Activated naive CD4-positive, alpha-beta T cell treated with anti-CD3 and anti-CD28 coated beads, Interleukin-2, amount 10 ng/mL, durations not matched to agents 7 days and 5 days (primary cell): ENCODE measurements around the gene NOXO1.

ENCODE experiments used
- CTCF ChIA-PET: fragments of 350-600 bp; sonication (Branson Sonifier 250); formaldehyde crosslinking; loops from one replicate; lab custom pipeline; 2021; ENCODE audit warnings: antibody characterized with exemption; lab: Charles Lee
- DNase-seq: peaks from one replicate; pipeline ENCODE4 v3.0.0-alpha.2; 2020
- H3K27ac Mint-ChIP-seq: one replicate; pipeline ENCODE4 v1.8.0; 2021; ENCODE audit warnings: mild to moderate bottlenecking, moderate library complexity, mixed read lengths
- H3K27me3 Mint-ChIP-seq: one replicate; pipeline ENCODE4 v1.8.0; 2021; ENCODE audit warnings: mild to moderate bottlenecking, mixed read lengths
- H3K36me3 Mint-ChIP-seq: one replicate; pipeline ENCODE4 v1.8.0; 2021; ENCODE audit warnings: mixed read lengths
- H3K4me1 Mint-ChIP-seq: one replicate; pipeline ENCODE4 v1.8.0; 2021; ENCODE audit warnings: mixed read lengths
- H3K4me3 Mint-ChIP-seq: one replicate; pipeline ENCODE4 v1.8.0; 2021; ENCODE audit warnings: mild to moderate bottlenecking, moderate library complexity, mixed read lengths
- H3K9me3 Mint-ChIP-seq: one replicate; pipeline ENCODE4 v1.8.0; 2021; ENCODE audit warnings: mixed read lengths

The NOXO1 gene

DNA sequence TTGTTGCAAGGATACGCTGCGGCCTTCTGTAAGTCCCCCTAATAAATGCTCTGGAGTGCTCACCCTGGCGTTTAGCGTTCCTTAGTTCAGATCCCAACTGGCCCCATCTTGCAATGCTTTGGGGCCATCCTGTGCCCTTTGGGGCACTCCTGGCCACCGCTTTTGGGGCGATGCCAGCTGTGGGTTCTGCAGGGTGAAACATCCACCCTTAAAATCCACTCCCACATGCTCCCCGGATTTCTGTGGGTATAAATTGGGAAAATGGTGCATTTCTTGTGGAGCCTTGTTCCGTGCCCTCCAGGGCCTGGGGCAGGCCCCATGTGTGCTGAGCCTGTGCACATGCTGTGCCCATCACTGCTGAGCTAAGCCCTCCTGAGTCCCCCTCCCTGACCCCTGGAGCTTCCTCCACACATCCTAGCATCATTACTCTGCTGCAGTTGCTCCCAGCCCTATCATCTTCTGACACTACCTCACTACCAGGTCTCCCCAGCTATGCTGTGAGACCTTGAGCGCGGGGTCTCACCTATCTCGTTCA lies 44.3 kb downstream of the NOXO1 start:
- peaks cover 10% of the 10 kb centered on the region for H3K4me1 Mint-ChIP-seq
- CTCF ChIA-PET: interaction anchor here (1.0 kb wide), 1 partner anchor 8 kb away, joined by 4 read pairs; no protein-coding TSS in a partner anchor
- H3K4me3 Mint-ChIP-seq: no peak overlapping the region
- peaks cover 17% of the 10 kb centered on the region for H3K27me3 Mint-ChIP-seq
- H3K9me3 Mint-ChIP-seq: no peaks in the 10 kb centered on the region
- DNase-seq: no peak
- no peak overlapping the region for H3K27ac Mint-ChIP-seq
- H3K36me3 Mint-ChIP-seq: peaks cover 2% of the 10 kb centered on the region

DNA sequence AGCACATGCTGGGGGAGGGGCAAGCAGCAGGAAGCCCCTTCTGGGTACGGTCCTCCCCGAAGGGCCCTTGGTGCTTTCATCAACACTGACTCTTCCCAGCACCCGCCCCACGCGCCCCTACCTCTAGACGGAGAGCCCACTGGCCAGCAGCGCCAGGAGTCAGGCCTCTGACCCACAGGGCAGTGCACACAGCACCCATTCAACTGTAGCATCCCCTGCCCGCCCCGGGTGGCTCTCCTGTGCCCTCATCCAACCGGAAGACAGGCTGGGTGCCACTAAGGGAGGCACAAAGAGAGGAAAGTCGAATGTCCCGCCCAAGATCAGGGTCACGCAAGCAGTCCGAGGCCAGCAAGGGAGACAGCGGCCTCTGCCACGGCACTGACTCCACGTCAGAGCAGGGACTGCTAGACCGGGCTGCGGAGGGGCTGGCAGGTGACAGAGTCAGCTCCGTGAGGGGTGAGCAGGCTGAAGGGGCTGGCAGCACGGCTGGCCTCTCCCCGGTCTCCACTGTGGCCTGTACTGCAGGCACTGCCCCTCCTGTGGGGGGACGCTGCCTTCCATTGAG lies 48.1 kb downstream of the NOXO1 start:
- CTCF ChIA-PET: interaction anchor here (1.5 kb wide), 1 partner anchor 8 kb away, joined by 3 read pairs; no protein-coding TSS in a partner anchor
- Mint-ChIP-seq H3K27ac (no peak overlapping the region), H3K4me1 (peaks cover 4% of the 10 kb centered on the region), H3K27me3 (peaks cover 23% of the 10 kb centered on the region), H3K9me3 (no peaks in the 10 kb centered on the region), H3K36me3 (no peaks in the 10 kb centered on the region), H3K4me3 (no peak overlapping the region)
- DNase-seq: no peak

DNA sequence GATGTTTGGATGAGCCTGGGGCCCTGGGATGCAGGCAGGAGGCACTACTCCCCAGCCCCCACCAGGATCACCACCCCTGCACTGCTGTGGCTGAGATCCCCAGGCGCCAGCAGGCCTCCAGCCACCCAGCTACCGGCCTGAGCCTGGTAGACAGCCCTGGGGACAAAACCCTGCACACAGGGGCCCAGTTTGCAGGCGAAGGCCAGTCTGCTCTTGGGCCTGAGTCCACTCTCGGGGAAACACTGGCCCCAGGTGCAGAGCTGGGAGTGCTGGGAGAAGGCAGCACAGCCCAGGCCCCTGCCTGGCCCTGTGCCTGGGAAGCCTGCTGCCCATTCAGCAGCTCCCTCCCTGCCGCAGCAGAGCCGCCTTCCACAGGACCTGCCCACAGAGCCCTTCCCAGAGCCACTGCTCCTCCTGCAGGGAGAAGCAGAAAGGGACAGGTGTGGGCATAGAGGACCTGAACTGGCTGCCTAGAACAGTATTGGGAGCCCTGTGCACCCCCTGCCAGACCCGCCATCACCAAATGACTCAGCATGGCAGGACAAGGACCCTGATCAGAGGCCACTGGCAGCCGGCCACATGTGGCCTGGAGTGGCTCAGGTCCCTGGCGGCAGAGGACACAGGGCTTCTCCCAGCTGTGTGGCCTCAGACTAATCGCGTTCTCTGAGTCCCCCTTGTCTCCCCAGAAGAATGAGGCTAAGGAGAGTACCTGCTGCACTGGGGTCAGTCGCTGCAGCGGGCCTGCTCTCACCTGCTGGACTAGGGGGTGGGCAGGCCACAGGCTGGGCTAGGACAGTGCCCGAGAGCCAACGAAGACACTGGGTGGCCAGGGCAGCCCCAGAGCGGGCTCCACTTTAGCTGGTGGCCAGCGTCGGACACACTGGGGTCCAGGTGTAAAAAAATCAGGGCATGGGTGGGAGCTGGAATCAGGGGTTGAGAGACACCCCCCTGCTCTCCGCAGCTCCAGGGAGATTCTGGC lies 48.9 kb downstream of the NOXO1 start:
- CTCF ChIA-PET: interaction anchor here (1.5 kb wide), 1 partner anchor 9 kb away, joined by 3 read pairs; no protein-coding TSS in a partner anchor
- no peak overlapping the region for H3K27ac Mint-ChIP-seq
- peaks cover 26% of the 10 kb centered on the region for H3K27me3 Mint-ChIP-seq
- no peak overlapping the region for H3K4me3 Mint-ChIP-seq
- no peaks in the 10 kb centered on the region for H3K9me3 Mint-ChIP-seq
- peaks cover 4% of the 10 kb centered on the region for H3K4me1 Mint-ChIP-seq
- no peak for DNase-seq
- no peaks in the 10 kb centered on the region for H3K36me3 Mint-ChIP-seq

DNA sequence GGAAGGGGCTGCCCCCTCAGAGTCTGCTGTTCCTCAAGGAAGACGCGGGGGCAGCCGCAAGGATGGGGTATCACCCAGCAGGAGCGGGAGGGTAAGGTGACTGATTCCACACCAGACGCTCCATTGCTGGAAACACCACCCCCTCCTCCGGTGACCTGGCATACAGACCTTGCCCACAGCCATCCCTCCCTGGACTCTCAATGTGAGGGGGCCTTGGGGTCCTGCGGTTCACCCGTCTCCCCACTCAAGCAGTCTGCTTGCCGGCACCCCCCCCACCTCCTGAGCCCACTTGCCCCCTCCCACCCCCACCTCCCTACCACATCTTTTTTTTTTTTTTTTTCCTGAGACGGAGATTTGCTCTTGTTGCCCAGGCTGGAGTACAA lies 50.9 kb downstream of the NOXO1 start:
- H3K4me3 Mint-ChIP-seq: no peak overlapping the region
- CTCF ChIA-PET: interaction anchor here (0.8 to 2.5 kb wide), 3 partner anchors 10 to 68 kb away, joined by 3 to 8 read pairs (median 3); no protein-coding TSS in a partner anchor
- no peak for DNase-seq
- peaks cover 4% of the 10 kb centered on the region for H3K4me1 Mint-ChIP-seq
- H3K9me3 Mint-ChIP-seq: no peaks in the 10 kb centered on the region
- no peaks in the 10 kb centered on the region for H3K36me3 Mint-ChIP-seq
- H3K27me3 Mint-ChIP-seq: peaks cover 33% of the 10 kb centered on the region
- no peak overlapping the region for H3K27ac Mint-ChIP-seq

DNA sequence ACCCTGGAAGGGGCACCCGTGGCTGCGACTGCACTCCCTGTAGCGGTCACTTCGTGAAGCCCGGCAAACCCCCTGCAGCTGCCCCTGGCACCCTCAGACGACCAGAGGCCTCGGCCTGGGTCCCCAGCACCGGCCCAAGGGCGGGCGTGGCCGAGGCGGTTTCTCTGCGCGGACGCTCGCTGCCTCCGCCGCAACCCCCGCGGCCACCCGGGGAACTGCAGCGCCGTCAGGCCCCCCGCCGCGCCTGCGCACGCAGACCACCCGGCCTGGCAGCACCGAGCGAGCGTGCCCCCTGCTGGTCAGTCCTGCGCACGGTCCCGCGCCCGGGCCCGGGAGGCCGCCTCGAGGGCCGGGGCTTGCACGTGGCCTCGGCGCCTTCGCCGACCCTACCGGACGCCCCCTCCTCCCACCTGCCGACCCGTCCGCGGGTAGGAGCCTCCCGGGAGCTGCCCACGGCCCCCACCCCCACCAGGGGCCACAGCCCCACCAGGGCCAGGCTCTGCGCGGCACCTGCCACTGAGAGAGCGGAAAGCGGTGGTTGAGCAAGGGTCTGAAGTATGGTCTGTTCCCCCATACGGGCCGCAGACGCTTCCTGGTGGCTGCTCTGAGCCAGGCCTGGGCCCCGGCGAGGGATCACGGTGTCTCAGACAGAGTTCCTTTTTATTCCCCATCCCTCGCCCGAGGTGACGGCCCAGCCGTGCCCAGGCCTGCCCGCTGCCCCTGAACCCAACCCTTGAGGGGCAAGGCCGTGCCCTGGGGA lies 51.5 kb downstream of the NOXO1 start:
- peak overlapping the region; percentile 35 for H3K4me3 Mint-ChIP-seq
- CTCF ChIA-PET: interaction anchor here (1.0 to 2.5 kb wide), 5 partner anchors 11 to 147 kb away, joined by 3 to 10 read pairs (median 8); partner anchors contain the start of genes NUBP2 and SPSB3
- H3K4me1 Mint-ChIP-seq: peaks cover 4% of the 10 kb centered on the region
- H3K36me3 Mint-ChIP-seq: no peaks in the 10 kb centered on the region
- no peaks in the 10 kb centered on the region for H3K9me3 Mint-ChIP-seq
- DNase-seq: peak; percentile 91
- peaks cover 39% of the 10 kb centered on the region for H3K27me3 Mint-ChIP-seq
- no peak overlapping the region for H3K27ac Mint-ChIP-seq

DNA sequence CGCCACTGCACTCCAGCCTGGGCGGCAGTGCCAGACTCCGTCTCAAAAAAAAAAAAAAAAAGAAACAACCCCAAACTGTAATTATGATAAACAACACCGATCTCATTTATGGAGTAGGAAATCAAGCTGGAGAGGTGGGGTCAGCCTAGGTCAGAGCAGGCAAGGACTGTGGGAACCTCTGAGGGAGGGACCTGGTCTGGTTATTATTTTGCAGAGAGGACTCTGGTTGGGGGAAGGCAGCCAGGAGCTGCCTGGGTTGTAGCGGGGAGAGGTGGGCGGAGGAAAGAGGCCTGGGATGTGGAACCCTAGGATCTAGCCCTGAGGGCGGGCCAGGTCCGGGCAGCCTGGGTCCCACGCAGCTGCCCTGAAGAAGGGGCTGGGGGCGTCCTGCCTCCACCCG lies 52.2 kb downstream of the NOXO1 start:
- Mint-ChIP-seq H3K27ac (no peak overlapping the region), H3K4me1 (peaks cover 4% of the 10 kb centered on the region), H3K4me3 (peak overlapping the region; percentile 63), H3K36me3 (no peaks in the 10 kb centered on the region), H3K9me3 (no peaks in the 10 kb centered on the region), H3K27me3 (peaks cover 45% of the 10 kb centered on the region)
- peak; percentile 39 for DNase-seq
- CTCF ChIA-PET: interaction anchor here (1.0 to 2.5 kb wide), 7 partner anchors 8 to 146 kb away, joined by 3 to 10 read pairs (median 4); partner anchors contain the start of genes MSRB1, NUBP2 and SPSB3
